GM12891 (cell line): Measurements from ENCODE around the gene LINC00237.
A peak's percentile ranks its signal among the peaks of the same experiment; 100 is the strongest.

Source experiments
- DNase-seq: peaks from one replicate; pipeline ENCODE4 v3.0.0; 2011; ENCODE audit warnings: low spot score; ENCODE audit not compliant: insufficient read length
- FAIRE-seq: peaks from 2 replicates; lab custom pipeline; 2011; peaks lifted over from hg19 to GRCh38; lab: Jason Lieb, UNC
- PAX5 ChIP-seq: IDR thresholded peaks from 2 replicates; pipeline ENCODE4 v1.6.1; 2011; ENCODE audit warnings: low read length, moderate library complexity, mild to moderate bottlenecking; ENCODE audit not compliant: insufficient read depth, severe bottlenecking
- POLR2A ChIP-seq: IDR thresholded peaks from 2 replicates; pipeline ENCODE4 v1.6.1; 2011; ENCODE audit warnings: low read depth, low read length, control low read depth
- POLR2AphosphoS5 ChIP-seq: IDR thresholded peaks from 2 replicates; pipeline ENCODE4 v1.6.1; 2011; ENCODE audit warnings: low read depth, low read length, control low read depth
- POU2F2 ChIP-seq: IDR thresholded peaks from 2 replicates; pipeline ENCODE4 v1.6.1; 2011; ENCODE audit warnings: low read depth, mild to moderate bottlenecking, control low read depth, low read length, moderate library complexity
- SPI1 ChIP-seq: IDR thresholded peaks from 2 replicates; pipeline ENCODE4 v1.6.1; 2011; ENCODE audit warnings: low read depth, low read length, control low read depth
- TAF1 ChIP-seq: IDR thresholded peaks from 2 replicates; pipeline ENCODE4 v1.6.1; 2011; ENCODE audit warnings: low read depth, low read length, control low read depth

LINC00237 gene

GRCh38 chr20:21126581-21126870, 20.4 kb upstream of the LINC00237 start:
- TF ChIP-seq SPI1: no peak
- TF ChIP-seq TAF1: no peak
- no peak for TF ChIP-seq POU2F2
- no peak for TF ChIP-seq PAX5
- no peak for TF ChIP-seq POLR2A
- TF ChIP-seq POLR2AphosphoS5: no peak
- FAIRE-seq: no peak
- DNase-seq: no peak

GRCh38 chr20:21125849-21126580, 19.9 kb upstream of the LINC00237 start, which contains the start of gene KIZ:
Gene KIZ, plus strand, starts transcription at chr20:21126082. Its CDS starts 34 bp downstream, at chr20:21126116.
- DNase-seq (peak; percentile 88), FAIRE-seq (peak; percentile 99)
- TF ChIP-seq POLR2A (peak; percentile 75), TAF1 (no peak), SPI1 (0 out of 2 replicates have a peak, but pooled peaks have one; percentile 15), POU2F2 (no peak), POLR2AphosphoS5 (peak; percentile 55; the same call in 1 of the 2 replicates), PAX5 (no peak)

- TF ChIP-seq PAX5 (no peak), TAF1 (no peak), POLR2AphosphoS5 (no peak), POU2F2 (no peak), SPI1 (no peak), POLR2A (no peak)
- DNase-seq: no peak
- no peak for FAIRE-seq
These were observed 19.1 kb upstream of the LINC00237 start for GRCh38 chr20:21125072-21125848.

- FAIRE-seq: no peak
- no peak for TF ChIP-seq PAX5
- no peak for TF ChIP-seq POLR2A
- no peak for TF ChIP-seq TAF1
- TF ChIP-seq POLR2AphosphoS5: no peak
- no peak for TF ChIP-seq SPI1
- TF ChIP-seq POU2F2: no peak
- DNase-seq: no peak
These were observed 18.0 kb upstream of the LINC00237 start for GRCh38 chr20:21124190-21124589.

GRCh38 chr20:21118782-21119181, 12.6 kb upstream of the LINC00237 start:
- TF ChIP-seq SPI1 (no peak), POLR2AphosphoS5 (no peak), PAX5 (no peak), POU2F2 (no peak), POLR2A (no peak), TAF1 (no peak)
- FAIRE-seq (no peak), DNase-seq (no peak)

GRCh38 chr20:21118138-21118537, 12.0 kb upstream of the LINC00237 start:
- no peak for DNase-seq
- no peak for FAIRE-seq
- TF ChIP-seq POLR2A: no peak
- no peak for TF ChIP-seq POLR2AphosphoS5
- no peak for TF ChIP-seq POU2F2
- TF ChIP-seq SPI1: no peak
- TF ChIP-seq PAX5: no peak
- TF ChIP-seq TAF1: no peak

GRCh38 chr20:21117521-21117920, 11.4 kb upstream of the LINC00237 start:
- no peak for DNase-seq
- FAIRE-seq: no peak
- TF ChIP-seq POU2F2: no peak
- TF ChIP-seq POLR2A: no peak
- no peak for TF ChIP-seq PAX5
- TF ChIP-seq TAF1: no peak
- TF ChIP-seq POLR2AphosphoS5: no peak
- TF ChIP-seq SPI1: no peak

- TF ChIP-seq POLR2AphosphoS5 (no peak), POU2F2 (no peak), TAF1 (no peak), PAX5 (no peak), POLR2A (no peak), SPI1 (no peak)
- DNase-seq (no peak), FAIRE-seq (no peak)
These were observed 8.4 kb upstream of the LINC00237 start for GRCh38 chr20:21114584-21114983.

- FAIRE-seq: no peak
- DNase-seq: no peak
- no peak for TF ChIP-seq POU2F2
- no peak for TF ChIP-seq POLR2AphosphoS5
- no peak for TF ChIP-seq TAF1
- TF ChIP-seq SPI1: no peak
- TF ChIP-seq POLR2A: no peak
These were observed 7.5 kb upstream of the LINC00237 start for GRCh38 chr20:21113697-21114096.
